ENCODE measurements around the gene STH. TPM values are rescaled to one million over a fixed set of nuclear protein-coding genes. Genes with fewer than 3 reads are reported as not detected.

The STH gene
- polyA plus RNA-seq, 1 donor (not counting 4 experiments of a cell fraction or from before 2014, with no cell fraction given), result not detected

GRCh38 chr17:45962221-45962972, 36.7 kb upstream of the STH start:
- no peak overlapping the region for H3K9ac ChIP-seq (ENCODE audit: control insufficient read depth, extremely low read depth, insufficient read depth, low read length)
- no peaks in the 10 kb centered on the region for H3K9me3 ChIP-seq (ENCODE audit: control insufficient read depth, low read depth, low read length)
- TF ChIP-seq CTCF (optimal IDR thresholded peaks at IDR 0.05 in 1 of 3, IDR thresholded peaks at IDR 0.05 in 1 of 3, conservative IDR thresholded peaks at IDR 0.05 in 1 of 3; ENCODE audit: extremely low read depth in 1 of 3, insufficient read depth in 2 of 3, low read length in 3 of 3), result no peak
- no peak for TF ChIP-seq EZH2 (IDR thresholded peaks at IDR 0.05; ENCODE audit: low read length)
- H3K9me1 ChIP-seq (ENCODE audit: control insufficient read depth, extremely low read depth, insufficient read depth, low read length), result no peaks in the 10 kb centered on the region
- no peaks in the 10 kb centered on the region for H3K36me3 ChIP-seq (ENCODE audit: control insufficient read depth in 2 of 2, extremely low read depth in 1 of 2, insufficient read depth in 2 of 2, low read length in 2 of 2)
- dilution Hi-C loops (cut with MboI; ENCODE audit: extremely low pct_ligation_motif_present, low sequenced_read_pairs), result no loop called here
- H3K4me3 ChIP-seq (ENCODE audit: control insufficient read depth in 2 of 3, extremely low read depth in 1 of 3, insufficient read depth in 2 of 3, low read depth in 1 of 3, low read length in 3 of 3), result no peak overlapping the region
- no peaks in the 10 kb centered on the region for H3K79me2 ChIP-seq (ENCODE audit: control insufficient read depth, insufficient read depth, low read length)
- H3K27ac ChIP-seq (ENCODE audit: control insufficient read depth, insufficient read depth, low read length), result no peak overlapping the region
- FAIRE-seq, result no peak
- DNase-seq (ENCODE audit: low read depth, low spot score), result no peak
- no peak overlapping the region for H3K4me2 ChIP-seq (ENCODE audit: control insufficient read depth, extremely low read depth, insufficient read depth, low read depth, low read length)
- no peaks in the 10 kb centered on the region for H4K20me1 ChIP-seq (ENCODE audit: control insufficient read depth, extremely low read depth, insufficient read depth, low read length)
- peaks cover 19% of the 10 kb centered on the region for H3K27me3 ChIP-seq (ENCODE audit: control insufficient read depth, extremely low read depth, insufficient read depth, low read length)
- H2AFZ ChIP-seq (ENCODE audit: control insufficient read depth, low read length), result no peak overlapping the region
- H3K4me1 ChIP-seq (ENCODE audit: control insufficient read depth, extremely low read depth, insufficient read depth, low read length), result no peaks in the 10 kb centered on the region

GRCh38 chr17:45963283-45963682, 35.8 kb upstream of the STH start:
- TF ChIP-seq CTCF (optimal IDR thresholded peaks at IDR 0.05 in 1 of 3, IDR thresholded peaks at IDR 0.05 in 1 of 3, conservative IDR thresholded peaks at IDR 0.05 in 1 of 3; ENCODE audit: extremely low read depth in 1 of 3, insufficient read depth in 2 of 3, low read length in 3 of 3), result no peak
- no peak for TF ChIP-seq EZH2 (IDR thresholded peaks at IDR 0.05; ENCODE audit: low read length)
- H3K27ac ChIP-seq (ENCODE audit: control insufficient read depth, insufficient read depth, low read length), result no peak overlapping the region
- no peak overlapping the region for H2AFZ ChIP-seq (ENCODE audit: control insufficient read depth, low read length)
- no peaks in the 10 kb centered on the region for H3K9me3 ChIP-seq (ENCODE audit: control insufficient read depth, low read depth, low read length)
- no peaks in the 10 kb centered on the region for H4K20me1 ChIP-seq (ENCODE audit: control insufficient read depth, extremely low read depth, insufficient read depth, low read length)
- DNase-seq (ENCODE audit: low read depth, low spot score) (no peak), FAIRE-seq (no peak)
- H3K4me3 ChIP-seq (ENCODE audit: control insufficient read depth in 2 of 3, extremely low read depth in 1 of 3, insufficient read depth in 2 of 3, low read depth in 1 of 3, low read length in 3 of 3), result no peak overlapping the region
- H3K4me1 ChIP-seq (ENCODE audit: control insufficient read depth, extremely low read depth, insufficient read depth, low read length), result no peaks in the 10 kb centered on the region
- H3K9ac ChIP-seq (ENCODE audit: control insufficient read depth, extremely low read depth, insufficient read depth, low read length), result no peak overlapping the region
- H3K36me3 ChIP-seq (ENCODE audit: control insufficient read depth in 2 of 2, extremely low read depth in 1 of 2, insufficient read depth in 2 of 2, low read length in 2 of 2), result no peaks in the 10 kb centered on the region
- no peak overlapping the region for H3K4me2 ChIP-seq (ENCODE audit: control insufficient read depth, extremely low read depth, insufficient read depth, low read depth, low read length)
- H3K9me1 ChIP-seq (ENCODE audit: control insufficient read depth, extremely low read depth, insufficient read depth, low read length), result no peaks in the 10 kb centered on the region
- H3K79me2 ChIP-seq (ENCODE audit: control insufficient read depth, insufficient read depth, low read length), result no peaks in the 10 kb centered on the region
- dilution Hi-C loops (cut with MboI; ENCODE audit: extremely low pct_ligation_motif_present, low sequenced_read_pairs), result no loop called here
- peaks cover 28% of the 10 kb centered on the region for H3K27me3 ChIP-seq (ENCODE audit: control insufficient read depth, extremely low read depth, insufficient read depth, low read length)
